ENCODE measurements around the gene FLT1. TPM values are rescaled to one million over a fixed set of nuclear protein-coding genes. Genes with fewer than 3 reads are reported as not detected.

FLT1 gene
- total RNA-seq, 1 donor from 2014 or later: 0.81 TPM

- no peak for TF ChIP-seq CTCF (IDR thresholded peaks at IDR 0.05; ENCODE audit: unreplicated experiment)
- H3K27me3 Mint-ChIP-seq: peaks cover 29% of the 10 kb centered on the region
- H3K36me3 Mint-ChIP-seq (ENCODE audit: insufficient read depth): no peaks in the 10 kb centered on the region
- DNase-seq (ENCODE audit: low spot score, unreplicated experiment): no peak
- H3K9me3 Mint-ChIP-seq (ENCODE audit: low read depth): no peaks in the 10 kb centered on the region
- no peak overlapping the region for H3K27ac Mint-ChIP-seq
- H3K4me1 Mint-ChIP-seq (ENCODE audit: low read depth): no peaks in the 10 kb centered on the region
- H3K4me3 Mint-ChIP-seq (ENCODE audit: low read depth): no peak overlapping the region
These were observed 40.8 kb upstream of the FLT1 start for GRCh38 chr13:28535734-28536133.

- Mint-ChIP-seq H3K4me1 (ENCODE audit: low read depth) (no peaks in the 10 kb centered on the region), H3K9me3 (ENCODE audit: low read depth) (no peaks in the 10 kb centered on the region), H3K27me3 (peaks cover 22% of the 10 kb centered on the region), H3K27ac (no peak overlapping the region), H3K4me3 (ENCODE audit: low read depth) (no peak overlapping the region), H3K36me3 (ENCODE audit: insufficient read depth) (no peaks in the 10 kb centered on the region)
- no peak for TF ChIP-seq CTCF (IDR thresholded peaks at IDR 0.05; ENCODE audit: unreplicated experiment)
- no peak for DNase-seq (ENCODE audit: low spot score, unreplicated experiment)
These were observed 39.9 kb upstream of the FLT1 start for GRCh38 chr13:28534801-28535200.

GRCh38 chr13:28534210-28534609, 39.3 kb upstream of the FLT1 start:
- Mint-ChIP-seq H3K36me3 (ENCODE audit: insufficient read depth) (no peaks in the 10 kb centered on the region), H3K4me3 (ENCODE audit: low read depth) (no peak overlapping the region), H3K4me1 (ENCODE audit: low read depth) (no peaks in the 10 kb centered on the region), H3K27ac (no peak overlapping the region), H3K9me3 (ENCODE audit: low read depth) (no peaks in the 10 kb centered on the region), H3K27me3 (peaks cover 24% of the 10 kb centered on the region)
- TF ChIP-seq CTCF (IDR thresholded peaks at IDR 0.05; ENCODE audit: unreplicated experiment): no peak
- no peak for DNase-seq (ENCODE audit: low spot score, unreplicated experiment)

- Mint-ChIP-seq H3K9me3 (ENCODE audit: low read depth) (no peaks in the 10 kb centered on the region), H3K36me3 (ENCODE audit: insufficient read depth) (no peaks in the 10 kb centered on the region), H3K4me1 (ENCODE audit: low read depth) (no peaks in the 10 kb centered on the region), H3K4me3 (ENCODE audit: low read depth) (peak overlapping the region; percentile 69), H3K27ac (no peak overlapping the region), H3K27me3 (peaks cover 29% of the 10 kb centered on the region)
- no peak for TF ChIP-seq CTCF (IDR thresholded peaks at IDR 0.05; ENCODE audit: unreplicated experiment)
- no peak for DNase-seq (ENCODE audit: low spot score, unreplicated experiment)
These were observed 38.7 kb upstream of the FLT1 start for GRCh38 chr13:28533441-28534166.

- TF ChIP-seq CTCF (IDR thresholded peaks at IDR 0.05; ENCODE audit: unreplicated experiment): no peak
- Mint-ChIP-seq H3K4me3 (ENCODE audit: low read depth) (peak overlapping the region; percentile 69), H3K4me1 (ENCODE audit: low read depth) (peaks cover 1% of the 10 kb centered on the region), H3K9me3 (ENCODE audit: low read depth) (no peaks in the 10 kb centered on the region), H3K27me3 (peaks cover 34% of the 10 kb centered on the region), H3K36me3 (ENCODE audit: insufficient read depth) (no peaks in the 10 kb centered on the region), H3K27ac (no peak overlapping the region)
- no peak for DNase-seq (ENCODE audit: low spot score, unreplicated experiment)
These were observed 38.2 kb upstream of the FLT1 start for GRCh38 chr13:28533125-28533436.

Measured in progenitor cell of endocrine pancreas (in vitro differentiated cells).